ENCODE data around the gene NR2C2. TPM values are rescaled to one million over a fixed set of nuclear protein-coding genes. Genes with fewer than 3 reads are reported as not detected.

The NR2C2 gene
- polyA plus RNA-seq = 7.0 to 12.6 TPM (median 9.4 TPM) in 3 replicates
- 11.3 TPM for polyA plus RNA-seq (2011; ENCODE audit: low read depth)
- 5.1 and 7.7 TPM in 2 replicates for polyA plus RNA-seq (2011; cell fraction: cytosol; rRNA removed)
- 32.9 and 34.9 TPM in 2 replicates for polyA plus RNA-seq (2011; cell fraction: nucleus; rRNA removed)
- 10.4 and 11.0 TPM in 2 replicates for polyA plus RNA-seq (2012; ENCODE audit: low replicate concordance)
- polyA minus RNA-seq = 15.0 to 31.6 TPM (median 23.4 TPM) in 3 replicates
- 13.8 TPM for polyA minus RNA-seq (2011; cell fraction: cytosol; rRNA and poly(A)+ RNA removed)
- 22.8 and 39.6 TPM in 2 replicates for polyA minus RNA-seq (2011; cell fraction: nucleus; rRNA and poly(A)+ RNA removed)

DNA sequence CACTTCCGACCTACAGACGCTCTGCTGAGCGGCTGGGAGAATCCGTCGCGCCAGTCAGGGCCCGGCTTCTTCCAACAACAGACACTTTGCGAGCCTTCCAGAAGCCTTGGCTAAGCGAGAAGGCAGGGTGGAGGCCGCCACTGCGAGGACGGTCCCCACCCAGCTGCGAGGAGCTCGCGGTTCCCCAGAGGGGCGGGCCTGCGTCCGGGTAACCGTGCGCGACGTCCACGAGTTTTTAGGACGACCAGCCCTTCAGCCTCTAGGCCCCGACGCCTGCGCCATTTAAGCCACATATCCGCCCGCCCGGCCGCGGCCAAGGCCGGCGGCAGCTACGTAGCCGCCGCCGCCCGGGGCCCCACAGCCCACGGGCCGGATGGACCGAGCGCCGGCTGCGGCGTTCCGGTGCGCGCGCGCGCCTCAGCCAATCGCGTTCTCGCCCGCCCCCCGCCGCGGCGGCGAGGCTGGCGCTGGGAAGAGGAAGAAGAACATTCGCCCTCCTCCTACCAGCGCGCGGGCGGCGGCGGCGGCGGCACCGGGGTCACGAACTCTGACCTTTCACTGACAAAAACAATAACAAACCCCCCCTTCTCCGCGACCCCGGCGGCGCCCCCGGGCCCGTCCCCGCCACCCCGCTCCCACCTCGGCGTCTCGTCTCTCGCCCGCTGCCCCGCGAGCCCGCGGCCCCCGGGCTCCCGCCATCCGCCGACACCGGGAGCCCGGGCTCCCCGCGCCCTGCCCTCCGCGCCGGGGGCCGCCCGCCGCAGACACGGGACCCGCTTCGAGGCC, at the start of gene NR2C2:
Gene NR2C2, plus strand, starts transcription at position 484 of the 786 bp plus-strand sequence. CDS start 56,332 bp downstream, outside the sequence.
- FAIRE-seq (no peak), DNase-seq (ENCODE audit: low read depth, low spot score) (no peak)
- H2AFZ ChIP-seq (ENCODE audit: control insufficient read depth, low read length) = peak within 1 kb of the TSS; percentile 91
- peak within 1 kb of the TSS; percentile 96 for H3K9ac ChIP-seq (ENCODE audit: control insufficient read depth, extremely low read depth, insufficient read depth, low read length)
- H3K27me3 ChIP-seq (ENCODE audit: control insufficient read depth, extremely low read depth, insufficient read depth, low read length) = no peaks in the 10 kb centered on the region
- peak within 1 kb of the TSS; percentile 94 for H3K27ac ChIP-seq (ENCODE audit: control insufficient read depth, insufficient read depth, low read length)
- peak within 1 kb of the TSS; percentile 92 for H3K4me2 ChIP-seq (ENCODE audit: control insufficient read depth, extremely low read depth, insufficient read depth, low read depth, low read length)
- peaks cover 7% of the 10 kb centered on the region for H3K4me1 ChIP-seq (ENCODE audit: control insufficient read depth, extremely low read depth, insufficient read depth, low read length)
- H4K20me1 ChIP-seq (ENCODE audit: control insufficient read depth, extremely low read depth, insufficient read depth, low read length) = no peaks in the 10 kb centered on the region
- H3K4me3 ChIP-seq (ENCODE audit: control insufficient read depth in 2 of 3, extremely low read depth in 1 of 3, insufficient read depth in 2 of 3, low read depth in 1 of 3, low read length in 3 of 3) = peak within 1 kb of the TSS; percentile 86 to 97 (median 95)
- TF ChIP-seq EZH2 (IDR thresholded peaks at IDR 0.05; ENCODE audit: low read length) = no peak
- TF ChIP-seq, protein P1, sequence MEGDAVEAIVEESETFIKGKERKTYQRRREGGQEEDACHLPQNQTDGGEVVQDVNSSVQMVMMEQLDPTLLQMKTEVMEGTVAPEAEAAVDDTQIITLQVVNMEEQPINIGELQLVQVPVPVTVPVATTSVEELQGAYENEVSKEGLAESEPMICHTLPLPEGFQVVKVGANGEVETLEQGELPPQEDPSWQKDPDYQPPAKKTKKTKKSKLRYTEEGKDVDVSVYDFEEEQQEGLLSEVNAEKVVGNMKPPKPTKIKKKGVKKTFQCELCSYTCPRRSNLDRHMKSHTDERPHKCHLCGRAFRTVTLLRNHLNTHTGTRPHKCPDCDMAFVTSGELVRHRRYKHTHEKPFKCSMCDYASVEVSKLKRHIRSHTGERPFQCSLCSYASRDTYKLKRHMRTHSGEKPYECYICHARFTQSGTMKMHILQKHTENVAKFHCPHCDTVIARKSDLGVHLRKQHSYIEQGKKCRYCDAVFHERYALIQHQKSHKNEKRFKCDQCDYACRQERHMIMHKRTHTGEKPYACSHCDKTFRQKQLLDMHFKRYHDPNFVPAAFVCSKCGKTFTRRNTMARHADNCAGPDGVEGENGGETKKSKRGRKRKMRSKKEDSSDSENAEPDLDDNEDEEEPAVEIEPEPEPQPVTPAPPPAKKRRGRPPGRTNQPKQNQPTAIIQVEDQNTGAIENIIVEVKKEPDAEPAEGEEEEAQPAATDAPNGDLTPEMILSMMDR (optimal IDR thresholded peaks at IDR 0.05 in 1 of 3, IDR thresholded peaks at IDR 0.05 in 1 of 3, conservative IDR thresholded peaks at IDR 0.05 in 1 of 3; ENCODE audit: extremely low read depth in 1 of 3, insufficient read depth in 2 of 3, low read length in 3 of 3) = no peak
- dilution Hi-C loops (cut with MboI; ENCODE audit: extremely low pct_ligation_motif_present, low sequenced_read_pairs) = no loop called here
- H3K9me1 ChIP-seq (ENCODE audit: control insufficient read depth, extremely low read depth, insufficient read depth, low read length) = peaks cover 6% of the 10 kb centered on the region
- peaks cover 6 to 14% of the 10 kb centered on the region in 2 experiments for H3K36me3 ChIP-seq (ENCODE audit: control insufficient read depth in 2 of 2, extremely low read depth in 1 of 2, insufficient read depth in 2 of 2, low read length in 2 of 2)
- H3K79me2 ChIP-seq (ENCODE audit: control insufficient read depth, insufficient read depth, low read length) = peaks cover 67% of the 10 kb centered on the region
- no peaks in the 10 kb centered on the region for H3K9me3 ChIP-seq (ENCODE audit: control insufficient read depth, low read depth, low read length)

DNA sequence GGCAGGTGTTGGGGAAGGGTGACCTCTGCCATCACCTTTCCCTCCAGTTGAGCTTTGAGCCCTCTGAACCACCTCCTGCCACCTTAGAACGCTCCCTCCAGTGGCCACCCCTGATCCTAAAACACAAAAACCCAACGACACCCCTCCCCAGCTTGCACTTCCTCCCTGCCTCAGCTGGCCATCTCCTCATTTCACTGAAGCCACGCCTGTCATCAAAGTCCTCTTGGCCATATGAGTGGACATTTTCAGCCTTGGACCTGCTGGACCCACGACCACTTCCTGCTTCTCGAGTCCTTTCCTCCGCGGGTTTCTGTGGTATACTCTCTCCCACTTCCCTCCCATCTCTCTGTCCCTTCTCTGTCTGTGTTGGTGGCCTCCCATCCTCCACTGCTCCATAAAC, 48.5 kb upstream of the NR2C2 start:
- no peaks in the 10 kb centered on the region for H3K9me3 ChIP-seq (ENCODE audit: control insufficient read depth, low read depth, low read length)
- H3K4me1 ChIP-seq (ENCODE audit: control insufficient read depth, extremely low read depth, insufficient read depth, low read length) = no peaks in the 10 kb centered on the region
- H4K20me1 ChIP-seq (ENCODE audit: control insufficient read depth, extremely low read depth, insufficient read depth, low read length) = no peaks in the 10 kb centered on the region
- no peaks in the 10 kb centered on the region for H3K79me2 ChIP-seq (ENCODE audit: control insufficient read depth, insufficient read depth, low read length)
- TF ChIP-seq, protein P1 (optimal IDR thresholded peaks at IDR 0.05 in 1 of 3, IDR thresholded peaks at IDR 0.05 in 1 of 3, conservative IDR thresholded peaks at IDR 0.05 in 1 of 3; ENCODE audit: extremely low read depth in 1 of 3, insufficient read depth in 2 of 3, low read length in 3 of 3) = no peak
- no peak for TF ChIP-seq EZH2 (IDR thresholded peaks at IDR 0.05; ENCODE audit: low read length)
- FAIRE-seq (no peak), DNase-seq (ENCODE audit: low read depth, low spot score) (no peak)
- H3K4me2 ChIP-seq (ENCODE audit: control insufficient read depth, extremely low read depth, insufficient read depth, low read depth, low read length) = no peak overlapping the region
- no peak overlapping the region for H3K4me3 ChIP-seq (ENCODE audit: control insufficient read depth in 2 of 3, extremely low read depth in 1 of 3, insufficient read depth in 2 of 3, low read depth in 1 of 3, low read length in 3 of 3)
- H3K9ac ChIP-seq (ENCODE audit: control insufficient read depth, extremely low read depth, insufficient read depth, low read length) = no peak overlapping the region
- H3K27me3 ChIP-seq (ENCODE audit: control insufficient read depth, extremely low read depth, insufficient read depth, low read length) = peaks cover 2% of the 10 kb centered on the region
- H2AFZ ChIP-seq (ENCODE audit: control insufficient read depth, low read length) = no peak overlapping the region
- dilution Hi-C loops (cut with MboI; ENCODE audit: extremely low pct_ligation_motif_present, low sequenced_read_pairs) = no loop called here
- no peaks in the 10 kb centered on the region for H3K9me1 ChIP-seq (ENCODE audit: control insufficient read depth, extremely low read depth, insufficient read depth, low read length)
- H3K27ac ChIP-seq (ENCODE audit: control insufficient read depth, insufficient read depth, low read length) = no peak overlapping the region
- H3K36me3 ChIP-seq (ENCODE audit: control insufficient read depth in 2 of 2, extremely low read depth in 1 of 2, insufficient read depth in 2 of 2, low read length in 2 of 2) = no peaks in the 10 kb centered on the region

All from keratinocyte (primary cell).